Stimulated activated CD8-positive, alpha-beta memory T cell treated with anti-CD3 and anti-CD28 coated beads, Interleukin-12 subunit alpha, Interleukin-12 subunit beta, amount 100 ng/mL, for 24 hours (primary cell): ENCODE data around the gene WWC2.

Experiments used
- DNase-seq: peaks from one replicate; pipeline ENCODE4 v3.0.0-alpha.2; 2020; ENCODE audit errors: extremely low read depth

WWC2 gene

GRCh38 chr4:183202523-183202922 lies 103.5 kb downstream of the WWC2 start:
- no peak for DNase-seq

GRCh38 chr4:183204793-183205192 lies 105.7 kb downstream of the WWC2 start:
- no peak for DNase-seq

GRCh38 chr4:183205193-183205592 lies 106.1 kb downstream of the WWC2 start:
- no peak for DNase-seq

GRCh38 chr4:183205709-183206108 lies 106.7 kb downstream of the WWC2 start:
- DNase-seq: no peak

GRCh38 chr4:183211533-183211932 lies 112.5 kb downstream of the WWC2 start:
- DNase-seq: no peak

GRCh38 chr4:183213996-183214395 lies 114.9 kb downstream of the WWC2 start:
- no peak for DNase-seq

- DNase-seq: no peak
Observed at GRCh38 chr4:183214912-183215488, 115.9 kb downstream of the WWC2 start.

- DNase-seq: no peak
Observed at GRCh38 chr4:183220236-183220635, 121.2 kb downstream of the WWC2 start.

GRCh38 chr4:183223053-183223452 lies 124.0 kb downstream of the WWC2 start:
- no peak for DNase-seq

- no peak for DNase-seq
Observed at GRCh38 chr4:183229397-183229796, 130.3 kb downstream of the WWC2 start.

GRCh38 chr4:183240581-183241321 lies 141.7 kb downstream of the WWC2 start:
- no peak for DNase-seq

- no peak for DNase-seq
Observed at GRCh38 chr4:183241322-183241640, 142.2 kb downstream of the WWC2 start.

- DNase-seq: no peak
Observed at GRCh38 chr4:183241721-183242151, 142.7 kb downstream of the WWC2 start.

GRCh38 chr4:183242291-183242690 lies 143.2 kb downstream of the WWC2 start:
- no peak for DNase-seq

GRCh38 chr4:183244019-183244418 lies 145.0 kb downstream of the WWC2 start:
- no peak for DNase-seq

- DNase-seq: no peak
Observed at GRCh38 chr4:183244506-183244905, 145.4 kb downstream of the WWC2 start.

- no peak for DNase-seq
Observed at GRCh38 chr4:183248201-183248600, 149.1 kb downstream of the WWC2 start.

- no peak for DNase-seq
Observed at GRCh38 chr4:183249854-183250253, 150.8 kb downstream of the WWC2 start.

- DNase-seq: no peak
Observed at GRCh38 chr4:183250831-183251230, 151.8 kb downstream of the WWC2 start.

- DNase-seq: no peak
Observed at GRCh38 chr4:183252959-183253358, 153.9 kb downstream of the WWC2 start.

GRCh38 chr4:183253451-183253850 lies 154.4 kb downstream of the WWC2 start:
- no peak for DNase-seq

GRCh38 chr4:183254162-183254561 lies 155.1 kb downstream of the WWC2 start:
- no peak for DNase-seq

- DNase-seq: no peak
Observed at GRCh38 chr4:183255487-183255886, 156.4 kb downstream of the WWC2 start.

GRCh38 chr4:183256343-183256742 lies 157.3 kb downstream of the WWC2 start:
- DNase-seq: no peak
